DND-41 (cell line): ENCODE results near the gene CCDC14.

ENCODE experiments used
- ATAC-seq: fragments of 200-7000 bp; cut with Tn5 transposase; 3 replicates; pipeline ENCODE4 v1.9.1; 2021; ENCODE audit warnings: low read depth; ENCODE audit not compliant: insufficient read depth
- DNase-seq: peaks from one replicate; pipeline ENCODE4 v3.0.0-alpha.2; 2020
- H2AFZ ChIP-seq: 2 replicates; pipeline ENCODE4 v1.6.0; 2012; ENCODE audit warnings: low read depth, low read length
- H3K27ac ChIP-seq: 2 replicates; pipeline ENCODE4 v1.5.1; 2012; ENCODE audit warnings: low read length, inconsistent platforms
- H3K27me3 ChIP-seq: fragments of 200-600 bp; sonication (generic); 2 replicates; pipeline ENCODE4 v1.6.0; 2012; ENCODE audit warnings: low read length, mild to moderate bottlenecking, inconsistent platforms; ENCODE audit not compliant: insufficient read depth, poor library complexity
- H3K36me3 ChIP-seq: 2 replicates; pipeline ENCODE4 v1.5.1; 2012; ENCODE audit warnings: low read length, inconsistent platforms; ENCODE audit not compliant: insufficient read depth
- H3K4me1 ChIP-seq: 2 replicates; pipeline ENCODE4 v1.5.1; 2012; ENCODE audit warnings: mild to moderate bottlenecking, low read length; ENCODE audit not compliant: insufficient read depth
- H3K4me2 ChIP-seq: 2 replicates; pipeline ENCODE4 v1.6.0; 2012; ENCODE audit warnings: mild to moderate bottlenecking, moderate library complexity, low read length, inconsistent platforms; ENCODE audit not compliant: insufficient read depth
- H3K4me3 ChIP-seq, 2 experiments: fragments of 200-600 bp in 1 of 2; shearing (Covaris generic) in 1 of 2; 2 replicates each; pipeline ENCODE4 v1.5.1; 2012 to 2016; ENCODE audit warnings: inconsistent platforms in 2 of 2, low read length in 2 of 2, mild to moderate bottlenecking in 2 of 2, low read depth in 1 of 2, moderate library complexity in 1 of 2
- H3K79me2 ChIP-seq: 2 replicates; pipeline ENCODE4 v1.6.0; 2012; ENCODE audit warnings: low read length, inconsistent platforms; ENCODE audit not compliant: insufficient read depth
- H3K9ac ChIP-seq: 2 replicates; pipeline ENCODE4 v1.6.0; 2012; ENCODE audit warnings: low read depth, mild to moderate bottlenecking, inconsistent platforms, low read length, moderate library complexity
- H3K9me3 ChIP-seq: 2 replicates; pipeline ENCODE4 v1.5.1; 2012; ENCODE audit warnings: low read length, moderate library complexity, mild to moderate bottlenecking, inconsistent platforms; ENCODE audit not compliant: insufficient read depth, severe bottlenecking
- H4K20me1 ChIP-seq: 2 replicates; pipeline ENCODE4 v1.6.0; 2012; ENCODE audit warnings: low read length; ENCODE audit not compliant: insufficient read depth
- EZH2 ChIP-seq: IDR thresholded peaks from 3 replicates; pipeline ENCODE4 v1.6.1; 2012; ENCODE audit warnings: borderline replicate concordance, low read depth, mild to moderate bottlenecking, moderate library complexity, low read length, inconsistent platforms; ENCODE audit not compliant: severe bottlenecking
- TF ChIP-seq, protein P1 (sequence below): IDR thresholded peaks from 2 replicates; pipeline ENCODE4 v1.5.1; 2012; ENCODE audit warnings: borderline replicate concordance, low read length, moderate library complexity, mild to moderate bottlenecking; ENCODE audit not compliant: poor library complexity, severe bottlenecking; ENCODE audit errors: extremely low read depth

CCDC14 gene

DNA sequence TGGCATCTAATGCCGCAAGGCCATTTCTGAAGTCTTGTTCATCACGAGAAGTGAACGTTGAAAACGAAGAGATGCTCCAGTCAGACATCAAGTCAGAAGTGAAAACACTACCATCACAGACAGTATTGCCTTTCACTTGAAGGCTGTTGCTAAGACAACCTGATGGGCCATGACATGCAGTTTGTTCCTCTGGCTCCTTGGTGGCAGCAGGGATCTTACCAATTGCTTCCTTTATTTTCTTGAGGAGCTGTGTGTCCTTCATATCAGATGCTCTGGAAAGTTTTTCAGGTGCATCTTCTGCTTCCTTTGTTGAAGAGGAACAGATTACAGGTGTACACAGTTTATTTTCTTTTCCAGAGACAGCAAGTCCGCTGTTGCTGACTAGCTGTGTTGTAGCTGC lies 46.2 kb downstream of the CCDC14 start:
- Histone ChIP-seq H4K20me1 (0 out of 2 replicates have a peak, but pooled peaks cover 5% of the 10 kb centered on the region), H3K27me3 (no peaks in the 10 kb centered on the region), H3K9me3 (no peaks in the 10 kb centered on the region), H3K36me3 (peaks cover 25% of the 10 kb centered on the region), H3K4me2 (no peak overlapping the region), H3K9ac (no peak overlapping the region), H3K79me2 (no peaks in the 10 kb centered on the region), H2AFZ (no peak overlapping the region), H3K4me3 (no peak overlapping the region), H3K27ac (no peak overlapping the region), H3K4me1 (no peaks in the 10 kb centered on the region)
- ATAC-seq (no peak), DNase-seq (no peak)
- TF ChIP-seq, protein P1, sequence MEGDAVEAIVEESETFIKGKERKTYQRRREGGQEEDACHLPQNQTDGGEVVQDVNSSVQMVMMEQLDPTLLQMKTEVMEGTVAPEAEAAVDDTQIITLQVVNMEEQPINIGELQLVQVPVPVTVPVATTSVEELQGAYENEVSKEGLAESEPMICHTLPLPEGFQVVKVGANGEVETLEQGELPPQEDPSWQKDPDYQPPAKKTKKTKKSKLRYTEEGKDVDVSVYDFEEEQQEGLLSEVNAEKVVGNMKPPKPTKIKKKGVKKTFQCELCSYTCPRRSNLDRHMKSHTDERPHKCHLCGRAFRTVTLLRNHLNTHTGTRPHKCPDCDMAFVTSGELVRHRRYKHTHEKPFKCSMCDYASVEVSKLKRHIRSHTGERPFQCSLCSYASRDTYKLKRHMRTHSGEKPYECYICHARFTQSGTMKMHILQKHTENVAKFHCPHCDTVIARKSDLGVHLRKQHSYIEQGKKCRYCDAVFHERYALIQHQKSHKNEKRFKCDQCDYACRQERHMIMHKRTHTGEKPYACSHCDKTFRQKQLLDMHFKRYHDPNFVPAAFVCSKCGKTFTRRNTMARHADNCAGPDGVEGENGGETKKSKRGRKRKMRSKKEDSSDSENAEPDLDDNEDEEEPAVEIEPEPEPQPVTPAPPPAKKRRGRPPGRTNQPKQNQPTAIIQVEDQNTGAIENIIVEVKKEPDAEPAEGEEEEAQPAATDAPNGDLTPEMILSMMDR: no peak
- TF ChIP-seq EZH2: no peak

DNA sequence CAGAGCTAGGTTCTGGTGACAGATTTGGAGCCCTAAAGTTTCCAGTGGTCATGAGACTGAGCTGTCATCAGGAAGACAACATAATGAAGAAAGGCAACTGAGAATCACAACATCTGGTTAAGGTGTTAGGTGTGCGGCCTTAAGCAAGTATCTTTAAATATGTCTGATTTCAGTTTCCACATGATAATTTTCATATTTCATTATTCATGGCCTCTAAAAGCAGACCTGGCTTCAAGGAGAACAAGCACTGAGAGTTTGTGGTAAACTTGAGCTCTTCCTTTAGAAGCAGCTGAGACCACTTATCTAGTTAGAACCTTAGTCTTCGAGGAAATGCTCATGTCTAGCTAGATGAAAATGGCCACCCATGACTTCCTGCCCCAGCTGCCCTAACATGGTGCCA lies 51.2 kb downstream of the CCDC14 start:
- H3K4me2 ChIP-seq: no peak overlapping the region
- H2AFZ ChIP-seq: no peak overlapping the region
- TF ChIP-seq EZH2: no peak
- TF ChIP-seq, protein P1: no peak

DNA sequence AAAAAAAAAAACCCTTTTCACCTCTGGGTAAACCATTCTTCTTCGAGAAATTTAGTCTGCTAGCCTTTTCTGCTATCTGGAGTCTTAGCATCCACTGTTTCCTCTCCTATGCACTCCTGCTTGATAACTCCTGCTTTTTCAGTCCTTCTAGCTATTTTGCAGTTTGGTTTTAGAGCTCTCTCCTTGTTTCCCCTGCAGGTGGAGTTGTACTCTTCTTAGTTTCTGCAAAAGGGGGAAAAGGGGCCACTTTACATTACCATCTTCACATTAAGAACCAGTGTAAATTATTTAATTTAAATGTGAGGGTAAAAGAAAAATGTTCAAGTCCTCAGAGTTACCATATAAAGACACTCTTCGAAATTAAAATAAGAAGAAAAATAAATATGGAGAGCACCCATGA lies 53.3 kb downstream of the CCDC14 start:
- no peak for DNase-seq

More for the DNA sequence above, 51.2 kb downstream of the CCDC14 start:
- Histone ChIP-seq H4K20me1 (no peaks in the 10 kb centered on the region), H3K4me1 (no peaks in the 10 kb centered on the region), H3K79me2 (no peaks in the 10 kb centered on the region), H3K9me3 (no peaks in the 10 kb centered on the region), H3K9ac (no peak overlapping the region), H3K27me3 (no peaks in the 10 kb centered on the region), H3K27ac (no peak overlapping the region), H3K36me3 (peaks cover 2% of the 10 kb centered on the region; the same call in 1 of the 2 replicates), H3K4me3 (no peak overlapping the region)
- DNase-seq (no peak), ATAC-seq (peak; percentile 49; the same call in 1 of the 3 replicates)

More for the DNA sequence above, 53.3 kb downstream of the CCDC14 start:
- Histone ChIP-seq H3K4me2 (no peak overlapping the region), H3K27me3 (no peaks in the 10 kb centered on the region), H3K4me3 (no peak overlapping the region), H3K27ac (no peak overlapping the region), H3K9ac (no peak overlapping the region), H3K36me3 (no peaks in the 10 kb centered on the region), H2AFZ (no peak overlapping the region), H4K20me1 (no peaks in the 10 kb centered on the region), H3K79me2 (no peaks in the 10 kb centered on the region), H3K9me3 (no peaks in the 10 kb centered on the region), H3K4me1 (no peaks in the 10 kb centered on the region)
- TF ChIP-seq, protein P1: peak; percentile 18
- no peak for TF ChIP-seq EZH2
- no peak for ATAC-seq
